H1 (cell line): ENCODE results near the gene KRTAP10-8. TPM values are rescaled to one million over a fixed set of nuclear protein-coding genes. Genes with fewer than 3 reads are reported as not detected.

Experiments
- CTCF ChIA-PET: fragments of 300-600 bp; sonication (Branson Sonifier 250); formaldehyde crosslinking; loops from one replicate; lab custom pipeline; 2021; ENCODE audit not compliant: partially characterized antibody; lab: Charles Lee
- POLR2A ChIA-PET: fragments of 300-600 bp; sonication (Branson Sonifier 250); formaldehyde crosslinking; loops from one replicate; lab custom pipeline; 2021; ENCODE audit warnings: inconsistent platforms; ENCODE audit not compliant: partially characterized antibody; lab: Charles Lee
- DNase-seq, 2 experiments: peaks; one replicate each; pipeline versions ENCODE4 v3.0.0 to v3.0.0-alpha.2; 2010 to 2022; ENCODE audit warnings: low spot score in 2 of 2, low read depth in 1 of 2, mixed read lengths in 1 of 2
- FAIRE-seq: peaks from 2 replicates; lab custom pipeline; 2011; peaks lifted over from hg19 to GRCh38; lab: Jason Lieb, UNC
- H2AFZ ChIP-seq: 2 replicates; pipeline ENCODE4 v1.8.1; 2012; ENCODE audit warnings: low read length, inconsistent platforms
- H2AK5ac ChIP-seq: 2 replicates; pipeline ENCODE4 v1.6.1; 2013; ENCODE audit warnings: low read depth, low read length
- H2BK120ac ChIP-seq: replicated peaks from 2 replicates; pipeline ENCODE3; 2013; ENCODE audit warnings: low read depth, low read length, inconsistent platforms
- H2BK12ac ChIP-seq: 2 replicates; pipeline ENCODE4 v1.6.1; 2013; ENCODE audit warnings: low read depth, low read length
- H2BK15ac ChIP-seq: 2 replicates; pipeline ENCODE4 v1.6.1; 2013; ENCODE audit warnings: low read length
- H2BK20ac ChIP-seq: 2 replicates; pipeline ENCODE4 v1.6.1; 2013; ENCODE audit warnings: low read length
- H2BK5ac ChIP-seq: 2 replicates; pipeline ENCODE4 v1.6.1; 2013; ENCODE audit warnings: low read depth, low read length
- H3K14ac ChIP-seq: 2 replicates; pipeline ENCODE4 v1.6.1; 2013; ENCODE audit warnings: inconsistent platforms; ENCODE audit not compliant: insufficient read length
- H3K18ac ChIP-seq: 2 replicates; pipeline ENCODE4 v1.6.1; 2013; ENCODE audit warnings: low read length; ENCODE audit errors: extremely low read depth
- H3K23ac ChIP-seq: 2 replicates; pipeline ENCODE4 v1.6.1; 2013; ENCODE audit warnings: inconsistent platforms; ENCODE audit not compliant: insufficient read length
- H3K23me2 ChIP-seq: 2 replicates; pipeline ENCODE4 v1.6.1; 2013; ENCODE audit warnings: low read depth, low read length
- H3K27ac ChIP-seq: 2 replicates; pipeline ENCODE4 v1.6.1; 2011; ENCODE audit warnings: low read depth, low read length, inconsistent platforms
- H3K27me3 ChIP-seq, 4 experiments: replicated peaks in 1 of 4; 1 replicate in 1 of 4; 2 replicates in 3 of 4; pipeline versions ENCODE4 v1.6.1 to v1.8.1; 2011 to 2013; ENCODE audit warnings: low read length in 3 of 4, mild to moderate bottlenecking in 3 of 4, inconsistent platforms in 2 of 4, mixed read lengths in 2 of 4, moderate library complexity in 1 of 4; ENCODE audit not compliant: control insufficient read depth in 3 of 4, insufficient read depth in 3 of 4; ENCODE audit errors: extremely low read depth in 1 of 4
- H3K36me3 ChIP-seq, 4 experiments: 2 replicates each; pipeline versions ENCODE4 v1.6.1 to v1.8.1; 2011 to 2013; ENCODE audit warnings: mild to moderate bottlenecking in 4 of 4, low read length in 3 of 4, moderate library complexity in 2 of 4, control low read depth in 1 of 4, inconsistent platforms in 1 of 4; ENCODE audit not compliant: insufficient read depth in 4 of 4, control insufficient read depth in 2 of 4
- H3K4ac ChIP-seq: replicated peaks from 2 replicates; pipeline ENCODE3; 2013; ENCODE audit warnings: low read length, low read depth, mixed read lengths, inconsistent platforms; ENCODE audit not compliant: insufficient read length
- H3K4me1 ChIP-seq, 4 experiments: replicated peaks in 1 of 4; 1 replicate in 1 of 4; 2 replicates in 3 of 4; pipeline versions ENCODE4 v1.6.1 to v1.8.1; 2011 to 2013; ENCODE audit warnings: low read length in 3 of 4, inconsistent platforms in 2 of 4, mixed read lengths in 1 of 4; ENCODE audit not compliant: insufficient read depth in 4 of 4, control insufficient read depth in 3 of 4
- H3K4me2 ChIP-seq, 2 experiments: 2 replicates each; pipeline versions ENCODE4 v1.6.1 to v1.8.1; 2011 to 2013; ENCODE audit warnings: low read depth in 2 of 2, low read length in 2 of 2, control low read depth in 1 of 2, inconsistent platforms in 1 of 2, mild to moderate bottlenecking in 1 of 2; ENCODE audit not compliant: insufficient read depth in 1 of 2
- H3K4me3 ChIP-seq, 4 experiments: fragments of 200-600, 300-600 bp in 1 of 4; sonication (generic), shearing (Covaris generic), sonication (Bioruptor Twin) in 1 of 4; 2 replicates each; pipeline versions ENCODE4 v1.5.1 to v1.8.1; 2011 to 2016; ENCODE audit warnings: low read length in 4 of 4, low read depth in 3 of 4, control low read depth in 2 of 4, inconsistent platforms in 2 of 4, mild to moderate bottlenecking in 2 of 4, mixed read lengths in 1 of 4, moderate library complexity in 1 of 4; ENCODE audit not compliant: insufficient read depth in 2 of 4; ENCODE audit errors: extremely low read depth in 1 of 4
- H3K56ac ChIP-seq: replicated peaks from 2 replicates; pipeline ENCODE3; 2013; ENCODE audit warnings: low read depth, mild to moderate bottlenecking, mixed read lengths, low read length, inconsistent platforms; ENCODE audit not compliant: insufficient read length
- H3K79me1 ChIP-seq: 2 replicates; pipeline ENCODE4 v1.6.1; 2013; ENCODE audit warnings: low read depth, low read length, control low read depth
- H3K79me2 ChIP-seq, 2 experiments: 2 replicates each; pipeline versions ENCODE4 v1.6.1 to v1.8.1; 2012 to 2013; ENCODE audit warnings: low read length in 2 of 2, mild to moderate bottlenecking in 2 of 2, inconsistent platforms in 1 of 2; ENCODE audit not compliant: insufficient read depth in 2 of 2, control insufficient read depth in 1 of 2
- H3K9ac ChIP-seq, 4 experiments: replicated peaks in 1 of 4; 1 replicate in 1 of 4; 2 replicates in 3 of 4; pipeline versions ENCODE4 v1.6.1 to v1.8.1; 2011 to 2013; ENCODE audit warnings: low read depth in 3 of 4, low read length in 3 of 4, control low read depth in 2 of 4, mild to moderate bottlenecking in 2 of 4, moderate library complexity in 2 of 4, inconsistent platforms in 1 of 4; ENCODE audit errors: extremely low read depth in 1 of 4
- H3K9me3 ChIP-seq, 2 experiments: 2 replicates each; pipeline versions ENCODE4 v1.6.1 to v1.8.1; 2012 to 2013; ENCODE audit warnings: mild to moderate bottlenecking in 2 of 2, moderate library complexity in 2 of 2, control low read depth in 1 of 2, inconsistent platforms in 1 of 2, low read depth in 1 of 2, low read length in 1 of 2, mixed read lengths in 1 of 2; ENCODE audit not compliant: insufficient read depth in 2 of 2
- H4K20me1 ChIP-seq, 2 experiments: replicated peaks in 1 of 2; 2 replicates each; pipeline versions ENCODE3 to v1.8.1; 2011 to 2013; ENCODE audit warnings: inconsistent platforms in 2 of 2, low read length in 2 of 2, mild to moderate bottlenecking in 1 of 2; ENCODE audit not compliant: insufficient read depth in 2 of 2, control insufficient read depth in 1 of 2
- H4K5ac ChIP-seq: 2 replicates; pipeline ENCODE4 v1.6.1; 2013; ENCODE audit warnings: low read length, low read depth, mixed read lengths, inconsistent platforms; ENCODE audit not compliant: insufficient read length
- H4K8ac ChIP-seq: 2 replicates; pipeline ENCODE4 v1.8.0; 2013; ENCODE audit warnings: mild to moderate bottlenecking, moderate library complexity, low read length, inconsistent platforms; ENCODE audit not compliant: insufficient read depth; ENCODE audit errors: extremely low read depth
- H4K91ac ChIP-seq: replicated peaks from 2 replicates; pipeline ENCODE3; 2013; ENCODE audit warnings: low read length, mixed read lengths, inconsistent platforms; ENCODE audit not compliant: insufficient read length
- BRCA1 ChIP-seq: IDR thresholded peaks from 2 replicates; pipeline ENCODE4 v1.6.1; 2012; ENCODE audit warnings: low read depth, low read length, improper control_type of control experiment
- POLR2A ChIP-seq, 2 experiments: IDR thresholded peaks; 1 replicate in 1 of 2; 2 replicates in 1 of 2; pipeline ENCODE4 v1.6.1; 2011; ENCODE audit warnings: low read depth in 2 of 2, low read length in 2 of 2, mild to moderate bottlenecking in 2 of 2; ENCODE audit errors: control extremely low read depth in 1 of 2
- WGBS, 2 experiments: shearing (Covaris generic) in 1 of 2; methylation state at CpG; one replicate each; pipeline versions ENCODE4 v1.1.6 to v1.1.7; 2013 to 2015; ENCODE audit warnings: low lambda C conversion rate in 2 of 2, mixed read lengths in 2 of 2, inconsistent platforms in 1 of 2, low coverage in 1 of 2, missing lambda C conversion rate in 1 of 2; ENCODE audit not compliant: insufficient replicate concordance in 2 of 2, insufficient coverage in 1 of 2, insufficient read length in 1 of 2; ENCODE audit errors: extremely low coverage in 1 of 2, missing lambda C conversion rate in 1 of 2; 5-methylcytosine and 5-hydroxymethylcytosine counted together
- polyA plus RNA-seq, 7 experiments: library from polyadenylated mRNA; depleted of rRNA in 3 of 7; stranded (reverse) in 5 of 7; unstranded in 2 of 7; fragments of >200 nt in 5 of 7; fragments of 200-250 nt in 2 of 7; gene quantifications; 1 replicate in 5 of 7; 2 replicates in 1 of 7; 4 replicates in 1 of 7; pipeline versions ENCODE4 v1.2.1 to v1.2.3, GENCODE V29; 2011 to 2013; ENCODE audit warnings: missing spikeins in 2 of 7, mixed read lengths in 2 of 7
- total RNA-seq: library from RNA; stranded (reverse); fragmentation: NEBNext Ultra II Directional; extraction: Animal tissue kit (Norgen Biotek cat#: 25700); gene quantifications from 2 replicates; pipeline ENCODE4 v1.2.1, GENCODE V29; 2021

The KRTAP10-8 gene
- total and polyA plus RNA-seq, 2 of the 8 experiments (the other 6 are each of a cell fraction or from before 2014, with no cell fraction given) = not detected

DNA sequence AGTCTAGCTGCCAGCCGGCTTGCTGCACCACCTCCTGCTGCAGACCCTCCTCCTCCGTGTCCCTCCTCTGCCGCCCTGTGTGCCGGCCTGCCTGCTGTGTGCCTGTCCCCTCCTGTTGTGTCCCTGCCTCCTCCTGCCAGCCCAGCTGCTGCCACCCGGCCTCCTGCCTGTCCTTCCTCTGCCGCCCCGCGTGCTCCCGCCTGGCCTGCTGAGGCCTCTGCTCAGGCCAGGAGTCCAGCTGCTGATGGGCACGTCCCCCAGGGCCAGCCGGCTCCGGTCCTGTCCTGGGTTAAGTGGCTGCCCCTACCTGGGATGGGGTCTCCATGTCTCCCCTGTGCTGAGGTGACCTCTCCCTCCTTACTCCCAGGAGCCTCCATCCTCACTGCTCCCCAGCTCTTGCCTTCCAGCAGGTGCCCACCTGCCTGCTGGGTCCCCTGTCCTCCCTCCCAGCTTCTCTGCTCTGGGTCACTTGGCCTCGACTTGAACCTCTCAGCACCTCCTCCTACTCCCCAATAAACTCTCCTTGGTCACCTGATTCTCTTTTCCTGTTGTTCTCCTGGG lies 870 bp downstream of the KRTAP10-8 start:
- peak in 1 of 2 experiments; percentile 38 for DNase-seq
- Histone ChIP-seq H3K14ac (no peak overlapping the region), H2BK5ac (no peak overlapping the region), H3K9ac (no peak overlapping the region), H3K23ac (no peak overlapping the region), H3K4me2 (no peak overlapping the region), H2BK12ac (0 out of 2 replicates have a peak overlapping the region, but pooled peaks have one; percentile 50), H3K18ac (no peak overlapping the region), H4K5ac (no peak overlapping the region), H4K91ac (no peak overlapping the region), H4K20me1 (peaks cover 0 to 1% of the 10 kb centered on the region in 2 experiments), H3K27me3 (no peaks in the 10 kb centered on the region), H3K4me1 (peaks cover 0 to 6% (median 2%) of the 10 kb centered on the region in 4 experiments; a peak in 4 of 7 replicates), H2BK15ac (0 out of 2 replicates have a peak overlapping the region, but pooled peaks have one; percentile 53), H3K79me2 (no peaks in the 10 kb centered on the region), H3K56ac (no peak overlapping the region), H3K9me3 (peaks cover 19 to 22% of the 10 kb centered on the region in 2 experiments), H3K79me1 (no peaks in the 10 kb centered on the region), H2AFZ (no peak overlapping the region), H3K36me3 (no peaks in the 10 kb centered on the region), H2AK5ac (no peak overlapping the region), H3K27ac (no peak overlapping the region), H2BK20ac (no peak overlapping the region), H3K4ac (no peak overlapping the region), H3K23me2 (no peaks in the 10 kb centered on the region), H2BK120ac (no peak overlapping the region), H3K4me3 (no peak overlapping the region), H4K8ac (no peak overlapping the region)
- WGBS, 2 experiments = 93% methylated on average over 13 of the region's 13 CpGs; no CpG with 5 or more reads in 1 of the 2 experiments
- FAIRE-seq = no peak
- CTCF ChIA-PET = no interaction called here
- POLR2A ChIA-PET = no interaction called here
- TF ChIP-seq POLR2A (IDR thresholded peaks at IDR 0.05; ENCODE audit: control extremely low read depth in 1 of 2, low read depth in 2 of 2, low read length in 2 of 2) (no peak), BRCA1 (no peak)
